GM21825 (cell line): ENCODE results near the gene OST4.

Experiments
- ATAC-seq: cut with Tn5 transposase; IDR thresholded peaks from one replicate; pipeline ENCODE4 v1.9.1; 2021; ENCODE audit warnings: mild to moderate bottlenecking, moderate library complexity; ENCODE audit not compliant: unreplicated experiment

Gene OST4

DNA sequence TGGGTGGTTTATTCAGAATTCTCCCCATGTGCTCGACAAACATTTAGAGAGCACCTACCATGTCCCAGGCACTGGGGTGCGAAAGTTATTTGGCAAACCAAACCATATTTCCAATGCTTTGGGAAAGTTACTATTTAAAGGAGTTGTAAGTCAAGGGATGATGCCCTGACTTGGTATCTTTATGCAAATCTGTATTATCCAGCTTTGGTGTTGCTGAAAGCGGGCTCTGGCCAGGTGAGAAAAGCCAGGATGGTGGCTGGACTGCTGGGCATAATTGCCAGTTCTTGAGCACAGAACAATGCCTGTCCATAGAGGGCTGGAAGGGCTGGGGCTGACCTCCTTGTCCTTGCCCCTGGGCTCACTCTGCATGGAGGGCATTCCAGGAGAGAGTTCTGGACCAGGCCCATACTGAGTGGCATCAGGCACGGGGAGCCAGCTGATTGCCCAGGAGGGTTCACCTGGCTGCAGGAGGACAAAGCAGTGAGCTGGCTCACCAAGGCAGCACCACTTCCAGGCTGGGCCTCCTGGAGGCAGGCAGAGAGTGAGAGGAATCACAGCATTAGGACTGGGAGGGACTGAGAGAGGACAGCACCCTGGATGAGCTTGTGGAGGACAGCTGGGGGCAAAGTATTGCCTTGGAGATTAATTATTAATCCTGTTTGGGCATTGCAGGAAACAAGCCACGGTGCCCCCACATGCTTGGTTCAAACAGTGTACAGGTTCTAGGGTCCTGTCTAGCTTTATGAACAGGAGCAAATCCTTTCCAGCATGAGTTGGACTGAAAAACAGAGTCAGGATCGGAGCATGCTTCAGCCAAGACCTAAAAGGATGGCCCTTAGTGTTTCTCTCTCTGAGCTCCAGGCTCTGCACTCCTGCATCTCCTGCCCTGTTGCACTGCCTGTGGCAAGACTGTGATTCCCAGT lies 22.2 kb upstream of the OST4 start:
- ATAC-seq, result no peak

DNA sequence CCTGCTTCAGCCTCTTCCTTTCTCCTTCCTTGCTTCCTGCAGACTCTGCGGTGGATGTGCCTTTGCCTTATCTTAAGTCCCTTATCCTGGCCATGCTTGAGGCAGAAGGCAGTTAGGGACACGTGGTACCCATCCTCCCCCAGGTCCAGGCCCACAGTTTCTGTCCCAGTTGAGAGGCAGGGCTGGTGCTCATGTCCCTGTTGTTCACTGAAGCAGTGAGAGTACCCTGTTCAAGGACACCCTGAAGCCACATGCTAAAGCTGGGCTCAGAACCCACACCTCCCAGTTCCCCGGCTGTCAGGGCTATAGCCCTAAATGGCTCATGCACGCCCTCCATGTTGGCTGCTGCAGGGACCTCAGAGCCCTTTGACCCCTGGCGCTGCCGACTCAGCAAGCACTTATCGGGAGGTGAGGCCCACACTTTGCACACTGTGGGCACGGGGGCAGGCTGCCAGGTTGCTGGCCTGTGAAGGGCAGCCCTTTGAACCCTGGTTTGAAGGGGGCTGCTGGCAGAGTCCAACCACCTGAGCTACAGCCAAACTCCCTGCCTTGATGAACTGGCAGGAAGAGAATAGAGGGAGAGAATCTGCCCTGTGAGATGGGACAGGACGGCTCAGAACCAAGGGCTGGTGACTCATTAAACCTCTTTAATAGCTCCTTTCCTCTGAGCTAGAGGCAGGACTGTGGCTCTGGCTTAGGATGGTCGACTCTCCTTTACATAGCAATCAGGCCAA lies 21.4 kb upstream of the OST4 start:
- no peak for ATAC-seq

DNA sequence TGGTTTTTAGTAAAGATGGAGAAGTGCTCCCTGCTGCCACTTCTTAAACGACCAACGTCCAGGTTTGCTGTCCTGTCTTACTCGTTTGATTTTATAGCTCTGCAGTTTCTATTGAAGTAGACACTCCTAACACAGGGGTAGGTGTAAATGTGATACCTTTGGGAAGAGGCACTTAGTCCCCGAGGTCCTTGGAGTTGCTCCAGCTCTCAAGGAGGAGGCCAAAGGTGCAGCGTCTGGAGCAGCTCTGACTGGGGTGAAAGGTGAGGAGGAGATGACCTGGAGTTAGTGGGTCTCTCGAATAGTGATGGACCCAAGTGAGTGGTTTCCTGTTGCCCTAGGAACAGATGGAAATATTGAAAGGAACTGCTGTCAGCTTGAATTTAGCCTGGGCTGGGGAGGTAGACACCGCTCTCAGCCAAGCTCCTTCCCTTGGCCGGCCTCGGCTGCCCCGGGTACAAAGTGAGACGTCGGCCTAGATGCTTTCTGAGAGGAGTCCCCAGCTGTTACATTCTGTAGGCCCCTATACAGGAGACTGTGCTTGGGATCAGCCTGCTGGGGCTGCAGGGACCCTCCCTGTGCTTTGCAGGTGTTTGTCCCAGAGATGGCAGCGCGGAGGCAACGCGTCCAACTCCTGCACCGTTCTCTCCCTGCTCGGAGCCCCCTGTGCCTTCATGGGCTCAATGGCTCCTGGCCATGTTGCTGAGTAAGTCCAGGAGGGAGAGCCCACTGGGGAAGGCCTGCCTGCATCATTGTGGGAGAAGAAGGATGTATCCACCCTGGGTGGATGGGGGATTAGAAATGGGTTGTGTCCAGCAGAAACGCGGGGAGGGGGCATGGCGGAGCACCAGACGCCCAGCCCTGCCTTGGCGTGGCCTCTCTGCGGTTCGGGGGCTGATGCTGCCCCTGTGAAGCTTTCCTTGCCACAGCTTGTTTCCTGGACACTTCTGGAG lies 20.6 kb upstream of the OST4 start:
- ATAC-seq, result no peak

DNA sequence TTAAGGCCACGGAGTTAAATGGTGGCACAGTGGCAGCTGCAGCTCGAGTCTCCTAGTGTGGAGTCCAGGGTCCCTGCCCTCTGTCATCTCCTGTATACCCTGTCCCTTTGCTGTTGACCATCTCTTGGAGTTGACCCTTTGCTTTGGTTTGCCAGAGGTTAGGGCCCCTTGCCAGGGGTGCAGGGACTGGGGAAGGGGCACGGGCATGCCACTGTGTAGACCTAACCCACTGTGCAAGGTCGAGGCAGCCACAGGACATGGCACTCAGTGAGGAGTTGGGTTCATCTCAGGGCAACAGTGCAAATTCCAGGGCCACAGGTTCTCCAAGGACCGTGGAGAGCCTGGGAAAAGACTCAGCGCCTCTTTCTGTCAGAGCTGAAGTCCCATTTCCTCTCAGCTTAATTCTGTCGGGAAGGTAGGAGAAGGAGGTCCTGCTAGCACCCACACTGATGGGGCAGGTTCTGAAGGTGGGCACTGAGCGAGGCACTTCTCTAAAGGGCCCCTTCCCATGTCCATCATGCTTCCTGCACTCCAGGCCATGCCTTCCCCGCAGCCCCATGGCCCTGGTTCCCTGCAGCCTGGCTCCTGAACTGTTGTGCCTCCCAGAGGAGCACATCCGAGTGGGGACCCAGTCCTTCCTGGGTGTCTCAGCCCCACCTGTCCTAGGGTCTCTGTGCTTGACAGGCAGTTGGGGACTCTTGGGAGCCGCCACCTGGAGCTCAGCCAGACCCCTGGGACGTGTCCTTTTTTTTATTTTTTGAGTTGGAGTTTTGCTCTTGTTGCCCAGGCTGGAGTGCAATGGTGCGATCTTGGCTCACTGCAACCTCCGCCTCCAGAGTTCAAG lies 17.9 kb upstream of the OST4 start:
- ATAC-seq, result no peak

DNA sequence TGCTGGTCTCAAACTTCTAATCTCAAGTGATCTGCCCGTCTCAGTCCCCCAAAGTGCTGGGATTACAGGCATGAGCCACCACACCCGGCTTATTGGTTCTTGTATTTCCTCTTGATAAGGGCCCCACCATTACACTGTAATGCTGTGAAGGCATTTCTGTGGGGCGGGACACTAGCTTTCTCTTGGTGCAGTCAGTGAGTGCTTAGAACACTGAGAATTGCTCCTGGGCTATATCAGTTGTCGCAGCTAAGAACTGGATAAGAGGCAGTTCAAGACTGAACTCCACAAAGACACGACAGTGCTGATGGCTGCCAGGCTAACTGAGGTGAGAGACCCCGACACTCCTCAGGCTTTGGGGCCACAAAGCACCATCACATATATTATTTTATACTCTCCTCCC lies 17.2 kb upstream of the OST4 start:
- no peak for ATAC-seq

DNA sequence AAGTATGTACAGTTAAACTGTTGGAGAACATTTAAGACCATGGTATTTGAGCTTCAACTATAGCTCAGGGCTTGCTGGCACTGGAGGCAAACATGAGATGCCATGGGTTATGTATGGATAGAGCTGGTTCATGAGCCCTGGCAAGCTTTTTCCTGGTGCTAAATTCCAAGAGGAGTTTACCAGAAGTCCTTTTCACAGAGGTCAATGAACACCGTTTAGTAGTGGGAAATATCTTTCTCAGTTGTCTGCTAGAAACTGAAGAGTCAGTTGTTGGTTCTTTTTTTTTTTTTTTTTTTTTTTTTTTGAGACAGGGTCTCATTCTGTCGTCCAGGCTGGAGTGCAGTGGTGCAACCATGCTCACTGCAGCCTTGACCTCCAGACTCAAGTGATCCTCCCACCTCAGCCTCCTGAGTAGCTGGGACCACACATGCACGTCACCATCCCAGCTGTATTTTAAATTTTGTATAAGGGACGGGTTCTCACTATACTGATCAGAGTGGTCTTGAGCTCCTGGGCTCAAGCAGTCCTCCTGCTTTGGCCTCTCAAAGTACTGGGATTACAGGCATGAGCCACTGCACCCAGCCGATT lies 16.5 kb upstream of the OST4 start:
- ATAC-seq, result no peak

DNA sequence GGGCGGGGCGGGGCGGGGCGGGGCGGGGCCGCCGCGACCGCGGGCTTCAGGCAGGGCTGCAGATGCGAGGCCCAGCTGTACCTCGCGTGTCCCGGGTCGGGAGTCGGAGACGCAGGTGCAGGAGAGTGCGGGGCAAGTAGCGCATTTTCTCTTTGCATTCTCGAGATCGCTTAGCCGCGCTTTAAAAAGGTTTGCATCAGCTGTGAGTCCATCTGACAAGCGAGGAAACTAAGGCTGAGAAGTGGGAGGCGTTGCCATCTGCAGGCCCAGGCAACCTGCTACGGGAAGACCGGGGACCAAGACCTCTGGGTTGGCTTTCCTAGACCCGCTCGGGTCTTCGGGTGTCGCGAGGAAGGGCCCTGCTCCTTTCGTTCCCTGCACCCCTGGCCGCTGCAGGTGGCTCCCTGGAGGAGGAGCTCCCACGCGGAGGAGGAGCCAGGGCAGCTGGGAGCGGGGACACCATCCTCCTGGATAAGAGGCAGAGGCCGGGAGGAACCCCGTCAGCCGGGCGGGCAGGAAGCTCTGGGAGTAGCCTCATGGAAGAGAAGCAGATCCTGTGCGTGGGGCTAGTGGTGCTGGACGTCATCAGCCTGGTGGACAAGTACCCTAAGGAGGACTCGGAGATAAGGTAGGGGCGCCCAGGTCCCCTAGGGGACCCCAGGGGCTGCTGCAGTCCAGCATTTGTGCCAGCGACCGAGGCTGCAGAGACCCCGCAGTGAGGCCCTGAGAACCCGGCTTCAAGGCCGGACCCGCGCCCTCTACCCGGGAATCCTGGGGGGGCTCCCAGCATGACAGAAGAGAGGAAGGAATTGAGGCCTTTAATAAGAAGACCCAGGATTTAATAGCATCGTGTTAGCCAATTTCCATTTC lies 15.5 kb upstream of the OST4 start, which contains the start of gene KHK:
Gene KHK (plus strand): TSS at position 49 of the 870 bp plus-strand sequence. CDS start 488 bp downstream, at position 537.
- peak; percentile 4 for ATAC-seq

DNA sequence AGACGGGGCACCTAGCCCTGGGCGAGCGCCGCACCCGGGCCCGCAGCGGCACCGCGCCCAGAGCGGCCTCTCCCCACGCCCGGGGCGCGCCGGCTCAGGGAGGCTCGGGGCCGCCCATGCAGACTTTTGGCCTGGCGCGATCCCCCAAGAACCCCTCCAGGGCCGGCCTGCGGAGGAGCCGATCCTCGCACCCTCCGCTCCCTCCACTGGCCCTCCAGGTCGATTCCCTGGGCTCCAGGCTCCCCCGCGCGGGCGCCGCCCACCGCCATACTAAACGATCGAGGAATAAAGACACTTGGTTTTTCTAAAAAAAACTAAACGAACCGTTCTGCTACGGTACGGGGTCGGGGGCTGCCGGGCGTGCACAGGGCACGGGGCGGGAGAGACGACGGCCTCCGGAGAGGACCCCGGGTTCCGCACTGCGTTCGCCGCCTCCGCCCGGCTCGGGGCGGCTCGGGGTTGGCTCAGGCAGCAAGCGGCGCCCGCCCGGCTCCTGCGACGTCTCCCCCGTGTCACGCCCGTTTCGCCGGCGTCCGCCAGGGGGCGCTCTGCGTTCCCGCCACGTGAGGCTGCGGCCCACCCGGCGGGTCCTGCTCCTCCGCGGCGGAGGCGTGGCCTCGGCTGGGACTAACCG lies 14.8 kb upstream of the OST4 start:
- peak; percentile 67 for ATAC-seq

DNA sequence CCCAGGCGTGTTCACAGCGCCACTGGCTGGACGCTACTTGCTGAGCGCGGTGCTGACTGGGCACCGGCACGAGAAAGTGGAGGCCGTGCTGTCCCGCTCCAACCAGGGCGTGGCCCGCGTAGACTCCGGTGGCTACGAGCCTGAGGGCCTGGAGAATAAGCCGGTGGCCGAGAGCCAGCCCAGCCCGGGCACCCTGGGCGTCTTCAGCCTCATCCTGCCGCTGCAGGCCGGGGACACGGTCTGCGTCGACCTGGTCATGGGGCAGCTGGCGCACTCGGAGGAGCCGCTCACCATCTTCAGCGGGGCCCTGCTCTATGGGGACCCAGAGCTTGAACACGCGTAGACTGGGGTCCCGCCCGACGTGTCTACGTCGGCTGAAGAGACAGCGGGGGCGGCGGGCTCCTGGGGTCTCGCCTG lies 14.2 kb upstream of the OST4 start:
- no peak for ATAC-seq

DNA sequence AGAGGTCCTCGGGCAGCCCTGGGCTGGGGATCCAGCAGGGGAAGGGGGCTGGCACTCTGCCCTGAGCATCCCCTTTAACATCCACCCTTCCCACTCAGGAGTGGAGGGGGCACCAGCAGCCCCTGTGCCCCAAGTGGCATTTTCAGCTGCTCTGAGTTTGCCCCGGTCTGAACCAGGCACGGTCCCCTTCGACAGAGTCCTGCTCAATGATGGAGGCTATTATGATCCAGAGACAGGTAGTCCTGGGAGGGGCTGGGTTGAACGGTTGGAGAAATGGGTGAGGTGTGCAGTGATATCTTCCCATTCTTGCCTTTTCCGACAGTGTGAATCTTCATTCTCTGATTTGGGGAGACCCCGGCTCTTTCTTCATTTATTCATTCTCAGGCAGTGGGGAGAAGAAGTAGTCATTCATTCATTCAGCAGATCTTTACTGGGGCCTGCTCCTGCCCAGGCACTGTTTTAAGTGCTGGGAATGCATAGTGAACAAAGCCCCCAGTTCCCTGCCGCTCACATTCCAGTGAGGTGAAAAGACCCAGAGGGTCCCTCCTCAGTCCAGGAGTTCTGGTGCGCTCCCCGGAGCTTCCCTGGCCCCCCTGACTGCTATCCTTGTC lies 13.7 kb upstream of the OST4 start:
- no peak for ATAC-seq

DNA sequence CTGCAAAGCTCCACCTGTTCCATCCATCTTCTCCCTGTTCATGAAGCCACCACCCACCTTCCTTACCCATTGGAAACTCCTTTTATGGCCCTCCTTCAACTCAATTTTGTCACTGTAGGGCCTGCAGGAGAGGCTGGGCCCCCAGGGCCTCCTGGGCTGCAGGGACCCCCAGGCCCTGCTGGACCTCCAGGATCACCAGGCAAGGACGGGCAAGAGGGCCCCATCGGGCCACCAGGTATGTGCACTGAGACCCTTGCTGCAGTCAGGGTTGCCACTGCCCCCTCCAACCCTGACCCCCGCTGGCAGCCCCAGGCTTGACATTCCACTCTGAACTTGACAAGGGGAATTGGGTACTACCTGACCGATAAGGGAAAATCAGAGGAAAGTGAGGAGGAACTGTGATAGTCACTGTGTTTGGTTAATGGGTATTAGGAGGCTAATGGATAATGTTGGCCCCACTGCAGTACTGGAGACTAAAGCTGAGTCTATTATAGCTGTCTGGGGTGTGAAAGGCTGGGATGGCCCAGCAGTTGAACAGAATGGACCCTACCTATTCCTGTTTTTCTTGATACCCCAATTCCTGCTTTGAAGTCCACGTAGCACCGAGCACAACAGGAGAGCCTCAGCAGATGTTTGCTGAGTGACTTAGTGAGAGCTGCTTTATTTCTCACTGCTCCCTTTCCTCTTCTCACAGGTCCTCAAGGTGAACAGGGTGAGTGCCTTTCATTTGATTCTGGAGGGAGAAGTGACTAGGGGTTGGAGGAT lies 13.0 kb upstream of the OST4 start:
- ATAC-seq, result no peak

DNA sequence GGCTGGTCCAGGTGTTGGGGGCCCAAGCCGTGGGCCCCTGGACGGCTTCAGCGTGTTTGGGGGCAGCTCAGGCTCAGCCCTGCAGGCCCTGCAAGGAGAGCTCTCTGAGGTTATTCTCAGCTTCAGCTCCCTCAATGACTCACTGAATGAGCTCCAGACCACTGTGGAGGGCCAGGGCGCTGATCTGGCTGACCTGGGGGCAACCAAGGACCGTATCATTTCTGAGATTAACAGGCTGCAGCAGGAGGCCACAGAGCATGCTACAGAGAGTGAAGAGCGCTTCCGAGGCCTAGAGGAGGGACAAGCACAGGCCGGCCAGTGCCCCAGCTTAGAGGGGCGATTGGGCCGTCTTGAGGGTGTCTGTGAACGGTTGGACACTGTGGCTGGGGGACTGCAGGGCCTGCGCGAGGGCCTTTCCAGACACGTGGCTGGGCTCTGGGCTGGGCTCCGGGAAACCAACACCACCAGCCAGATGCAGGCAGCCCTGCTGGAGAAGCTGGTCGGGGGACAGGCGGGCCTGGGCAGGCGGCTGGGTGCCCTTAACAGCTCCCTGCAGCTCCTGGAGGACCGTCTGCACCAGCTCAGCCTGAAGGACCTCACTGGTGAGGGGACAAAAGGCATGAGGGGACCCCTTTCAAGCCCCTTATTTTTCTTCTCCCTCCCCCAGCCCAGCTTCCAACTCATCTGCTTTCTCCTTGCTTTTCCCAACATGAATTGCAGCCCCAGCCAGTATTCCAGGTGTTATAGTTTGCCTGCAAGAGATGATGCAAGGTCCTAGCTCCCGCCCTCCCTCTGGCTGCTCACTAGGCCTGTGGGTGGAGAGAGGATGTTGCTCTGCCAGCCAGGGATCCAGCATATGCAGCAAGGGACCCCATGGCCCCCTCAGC lies 12.2 kb upstream of the OST4 start:
- no peak for ATAC-seq

DNA sequence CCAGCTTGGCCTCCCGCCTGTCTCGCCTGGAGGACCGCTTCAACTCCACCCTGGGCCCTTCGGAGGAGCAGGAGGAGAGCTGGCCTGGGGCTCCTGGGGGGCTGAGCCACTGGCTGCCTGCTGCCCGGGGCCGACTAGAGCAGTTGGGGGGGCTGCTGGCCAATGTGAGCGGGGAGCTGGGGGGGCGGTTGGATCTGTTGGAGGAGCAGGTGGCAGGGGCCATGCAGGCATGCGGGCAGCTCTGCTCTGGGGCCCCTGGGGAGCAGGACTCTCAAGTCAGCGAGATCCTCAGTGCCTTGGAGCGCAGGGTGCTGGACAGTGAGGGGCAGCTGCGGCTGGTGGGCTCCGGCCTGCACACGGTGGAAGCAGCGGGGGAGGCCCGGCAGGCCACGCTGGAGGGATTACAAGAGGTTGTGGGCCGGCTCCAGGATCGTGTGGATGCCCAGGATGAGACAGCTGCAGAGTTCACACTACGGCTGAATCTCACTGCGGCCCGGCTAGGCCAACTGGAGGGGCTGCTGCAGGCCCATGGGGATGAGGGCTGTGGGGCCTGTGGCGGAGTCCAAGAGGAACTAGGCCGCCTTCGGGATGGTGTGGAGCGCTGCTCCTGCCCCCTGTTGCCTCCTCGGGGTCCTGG lies 11.4 kb upstream of the OST4 start:
- ATAC-seq, result no peak

DNA sequence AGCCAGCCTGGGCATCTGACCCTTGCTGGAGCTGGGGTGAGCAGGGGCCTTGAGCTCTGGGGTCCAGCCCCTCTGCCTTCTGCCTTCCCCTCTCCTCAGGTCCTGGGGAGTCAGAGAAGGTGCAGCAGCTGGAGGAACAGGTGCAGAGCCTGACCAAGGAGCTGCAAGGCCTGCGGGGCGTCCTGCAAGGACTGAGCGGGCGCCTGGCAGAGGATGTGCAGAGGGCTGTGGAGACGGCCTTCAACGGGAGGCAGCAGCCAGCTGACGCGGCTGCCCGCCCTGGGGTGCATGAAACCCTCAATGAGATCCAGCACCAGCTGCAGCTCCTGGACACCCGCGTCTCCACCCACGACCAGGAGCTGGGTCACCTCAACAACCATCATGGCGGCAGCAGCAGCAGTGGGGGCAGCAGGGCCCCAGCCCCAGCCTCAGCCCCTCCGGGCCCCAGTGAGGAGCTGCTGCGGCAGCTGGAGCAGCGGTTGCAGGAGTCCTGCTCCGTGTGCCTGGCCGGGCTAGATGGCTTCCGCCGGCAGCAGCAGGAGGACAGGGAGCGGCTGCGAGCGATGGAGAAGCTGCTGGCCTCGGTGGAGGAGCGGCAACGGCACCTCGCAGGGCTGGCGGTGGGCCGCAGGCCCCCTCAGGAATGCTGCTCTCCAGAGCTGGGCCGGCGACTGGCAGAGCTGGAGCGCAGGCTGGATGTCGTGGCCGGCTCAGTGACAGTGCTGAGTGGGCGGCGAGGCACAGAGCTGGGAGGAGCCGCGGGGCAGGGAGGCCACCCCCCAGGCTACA lies 10.7 kb upstream of the OST4 start:
- no peak for ATAC-seq

DNA sequence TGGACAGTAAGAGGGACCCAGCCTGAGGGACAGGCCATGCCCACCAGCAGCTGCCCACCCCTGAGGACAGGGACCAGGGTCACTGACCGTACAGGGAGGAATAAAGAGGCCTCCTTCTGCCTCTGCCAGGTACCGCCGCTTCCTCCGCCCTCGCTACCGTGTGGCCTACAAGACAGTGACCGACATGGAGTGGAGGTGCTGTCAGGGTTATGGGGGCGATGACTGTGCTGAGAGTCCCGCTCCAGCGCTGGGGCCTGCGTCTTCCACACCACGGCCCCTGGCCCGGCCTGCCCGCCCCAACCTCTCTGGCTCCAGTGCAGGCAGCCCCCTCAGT lies 9.1 kb upstream of the OST4 start:
- no peak for ATAC-seq
